Astrocyte (in vitro differentiated cells and primary cell): ENCODE measurements around the gene FAM222B. TPM values are rescaled to one million over a fixed set of nuclear protein-coding genes. Genes with fewer than 3 reads are reported as not detected.
"Not testable (repeated sequence)": the region's sequence is repeated elsewhere in the genome, so short reads cannot be mapped to it uniquely, and the experiment has no call there.

Source experiments
- DNase-seq: peaks from one replicate; pipeline ENCODE4 v3.0.0-alpha.2; 2010; ENCODE audit warnings: low read depth
- FAIRE-seq: peaks from 2 replicates; lab custom pipeline; 2011; peaks lifted over from hg19 to GRCh38; lab: Jason Lieb, UNC
- H2AFZ ChIP-seq: 2 replicates; pipeline ENCODE4 v1.6.0; 2012; ENCODE audit warnings: low read depth, low read length, inconsistent platforms
- H3K27ac ChIP-seq: 2 replicates; pipeline ENCODE4 v1.5.1; 2011; ENCODE audit warnings: low read depth, low read length, inconsistent platforms
- H3K27me3 ChIP-seq: 2 replicates; pipeline ENCODE4 v1.6.0; 2011; ENCODE audit warnings: low read length, inconsistent platforms; ENCODE audit not compliant: insufficient read depth
- H3K36me3 ChIP-seq: 2 replicates; pipeline ENCODE4 v1.5.1; 2011; ENCODE audit warnings: low read length, inconsistent platforms; ENCODE audit not compliant: insufficient read depth
- H3K4me1 ChIP-seq: 2 replicates; pipeline ENCODE4 v1.5.1; 2011; ENCODE audit warnings: low read length, inconsistent platforms; ENCODE audit not compliant: insufficient read depth
- H3K4me2 ChIP-seq: 2 replicates; pipeline ENCODE4 v1.6.0; 2012; ENCODE audit warnings: low read length, inconsistent platforms
- H3K4me3 ChIP-seq: 2 replicates; pipeline ENCODE4 v1.5.1; 2011; ENCODE audit warnings: low read depth, mild to moderate bottlenecking, low read length, inconsistent platforms; ENCODE audit not compliant: insufficient read depth
- H3K79me2 ChIP-seq: 2 replicates; pipeline ENCODE4 v1.6.0; 2012; ENCODE audit warnings: mild to moderate bottlenecking, low read length, inconsistent platforms; ENCODE audit not compliant: insufficient read depth
- H3K9ac ChIP-seq: 2 replicates; pipeline ENCODE4 v1.6.0; 2012; ENCODE audit warnings: mild to moderate bottlenecking, low read length, inconsistent platforms
- H3K9me3 ChIP-seq: 2 replicates; pipeline ENCODE4 v1.5.1; 2012; ENCODE audit warnings: low read depth, mild to moderate bottlenecking, low read length, inconsistent platforms; ENCODE audit not compliant: insufficient read depth
- H4K20me1 ChIP-seq: 2 replicates; pipeline ENCODE4 v1.6.0; 2012; ENCODE audit warnings: low read length, inconsistent platforms; ENCODE audit not compliant: insufficient read depth
- H3K27ac Mint-ChIP-seq: one replicate; pipeline ENCODE4 v1.8.0; 2021; ENCODE audit warnings: mild to moderate bottlenecking, mixed read lengths; ENCODE audit not compliant: unreplicated experiment
- H3K27me3 Mint-ChIP-seq: one replicate; pipeline ENCODE4 v1.8.0; 2021; ENCODE audit warnings: low read depth, mixed read lengths; ENCODE audit not compliant: unreplicated experiment
- H3K36me3 Mint-ChIP-seq: one replicate; pipeline ENCODE4 v1.8.0; 2021; ENCODE audit warnings: low read depth, mixed read lengths; ENCODE audit not compliant: unreplicated experiment
- H3K4me1 Mint-ChIP-seq: one replicate; pipeline ENCODE4 v1.8.0; 2021; ENCODE audit warnings: low read depth, mixed read lengths; ENCODE audit not compliant: unreplicated experiment
- H3K4me3 Mint-ChIP-seq: one replicate; pipeline ENCODE4 v1.8.0; 2021; ENCODE audit warnings: mild to moderate bottlenecking, moderate library complexity, mixed read lengths; ENCODE audit not compliant: unreplicated experiment
- H3K9me3 Mint-ChIP-seq: one replicate; pipeline ENCODE4 v1.8.0; 2021; ENCODE audit warnings: mild to moderate bottlenecking, mixed read lengths; ENCODE audit not compliant: unreplicated experiment
- EZH2 ChIP-seq: IDR thresholded peaks from 2 replicates; pipeline ENCODE4 v1.6.1; 2012; ENCODE audit warnings: mild to moderate bottlenecking, low read length, inconsistent platforms; ENCODE audit not compliant: insufficient read depth
- total RNA-seq: library from RNA; stranded (reverse); gene quantifications from 2 replicates; pipeline ENCODE4 v1.2.1, GENCODE V29; 2021
- TF ChIP-seq, protein P1 (sequence below): IDR thresholded peaks from 2 replicates; pipeline ENCODE4 v1.5.1; 2011; ENCODE audit warnings: low read depth, mild to moderate bottlenecking, inconsistent platforms, low read length, moderate library complexity; ENCODE audit not compliant: insufficient read depth

FAM222B gene
- total RNA-seq, 1 donor from 2014 or later: 53.0 TPM

DNA sequence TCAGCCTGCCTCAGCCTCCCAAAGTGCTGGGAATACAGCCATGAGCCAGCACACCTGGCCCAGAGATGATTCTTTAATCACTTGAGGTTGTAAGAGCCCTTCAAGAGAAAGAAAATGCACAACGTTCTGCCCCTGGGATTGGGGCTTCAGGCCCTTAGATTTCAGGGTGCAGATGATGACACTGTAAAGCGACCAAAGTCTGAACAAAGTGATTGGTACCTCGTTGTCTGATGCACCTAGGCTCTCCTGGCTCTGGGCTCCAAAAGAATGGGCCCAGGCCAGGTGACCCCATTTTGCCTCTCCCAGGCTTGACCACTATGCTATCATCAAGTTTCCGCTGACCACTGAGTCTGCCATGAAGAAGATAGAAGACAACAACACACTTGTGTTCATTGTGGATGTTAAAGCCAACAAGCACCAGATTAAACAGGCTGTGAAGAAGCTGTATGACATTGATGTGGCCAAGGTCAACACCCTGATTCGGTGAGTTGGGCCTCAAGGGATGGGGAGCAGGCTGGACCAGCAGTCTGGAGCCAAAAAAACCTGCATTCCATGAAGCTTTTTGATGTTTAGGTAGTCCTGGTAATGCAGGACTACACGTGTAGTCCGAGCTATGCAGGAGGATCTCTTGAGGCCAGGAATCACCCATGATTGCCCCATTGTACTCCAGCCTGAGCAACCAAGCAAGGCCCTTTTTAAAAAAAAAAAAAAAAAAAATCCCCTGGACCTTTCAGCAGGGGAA, 120.0 kb downstream of the FAM222B start:
- peak overlapping the region; percentile 32 for H3K4me3 ChIP-seq
- peaks cover 62% of the 10 kb centered on the region for H3K4me1 ChIP-seq
- FAIRE-seq (no peak), DNase-seq (no peak)
- no peak overlapping the region for H2AFZ ChIP-seq
- H3K4me3 Mint-ChIP-seq: peak overlapping the region; percentile 99
- H3K4me2 ChIP-seq: peak overlapping the region; percentile 93
- TF ChIP-seq, protein P1, sequence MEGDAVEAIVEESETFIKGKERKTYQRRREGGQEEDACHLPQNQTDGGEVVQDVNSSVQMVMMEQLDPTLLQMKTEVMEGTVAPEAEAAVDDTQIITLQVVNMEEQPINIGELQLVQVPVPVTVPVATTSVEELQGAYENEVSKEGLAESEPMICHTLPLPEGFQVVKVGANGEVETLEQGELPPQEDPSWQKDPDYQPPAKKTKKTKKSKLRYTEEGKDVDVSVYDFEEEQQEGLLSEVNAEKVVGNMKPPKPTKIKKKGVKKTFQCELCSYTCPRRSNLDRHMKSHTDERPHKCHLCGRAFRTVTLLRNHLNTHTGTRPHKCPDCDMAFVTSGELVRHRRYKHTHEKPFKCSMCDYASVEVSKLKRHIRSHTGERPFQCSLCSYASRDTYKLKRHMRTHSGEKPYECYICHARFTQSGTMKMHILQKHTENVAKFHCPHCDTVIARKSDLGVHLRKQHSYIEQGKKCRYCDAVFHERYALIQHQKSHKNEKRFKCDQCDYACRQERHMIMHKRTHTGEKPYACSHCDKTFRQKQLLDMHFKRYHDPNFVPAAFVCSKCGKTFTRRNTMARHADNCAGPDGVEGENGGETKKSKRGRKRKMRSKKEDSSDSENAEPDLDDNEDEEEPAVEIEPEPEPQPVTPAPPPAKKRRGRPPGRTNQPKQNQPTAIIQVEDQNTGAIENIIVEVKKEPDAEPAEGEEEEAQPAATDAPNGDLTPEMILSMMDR: no peak
- no peak for TF ChIP-seq EZH2
- H3K36me3 Mint-ChIP-seq: peaks cover 10% of the 10 kb centered on the region
- no peak overlapping the region for H3K27ac ChIP-seq
- H3K36me3 ChIP-seq: peaks cover 36% of the 10 kb centered on the region
- H3K27me3 ChIP-seq: no peaks in the 10 kb centered on the region
- H4K20me1 ChIP-seq: peaks cover 55% of the 10 kb centered on the region
- peaks cover 43% of the 10 kb centered on the region for H3K79me2 ChIP-seq
- H3K27ac Mint-ChIP-seq: peak overlapping the region; percentile 69
- H3K9me3 Mint-ChIP-seq: no peaks in the 10 kb centered on the region
- no peaks in the 10 kb centered on the region for H3K9me3 ChIP-seq
- peaks cover 38% of the 10 kb centered on the region for H3K4me1 Mint-ChIP-seq
- H3K27me3 Mint-ChIP-seq: no peaks in the 10 kb centered on the region
- peak overlapping the region; percentile 49 for H3K9ac ChIP-seq

DNA sequence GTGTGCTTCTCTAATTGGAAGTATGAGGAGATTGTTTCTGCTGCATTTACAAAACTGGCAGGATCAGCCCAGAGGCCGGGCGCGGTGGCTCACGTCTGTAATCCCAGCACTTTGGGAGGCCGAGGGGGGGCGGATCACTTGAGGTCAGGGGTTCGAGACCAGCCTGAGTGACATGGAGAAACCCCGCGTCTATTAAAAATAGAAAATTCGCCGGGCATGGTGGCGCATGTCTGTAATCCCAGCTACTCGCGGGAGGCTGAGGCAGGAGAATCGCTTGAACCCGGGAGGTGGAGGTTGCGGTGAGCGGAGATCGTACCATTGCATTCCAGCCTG, 121.6 kb downstream of the FAM222B start:
- not testable (repeated sequence) for H3K36me3 Mint-ChIP-seq, H3K27me3 ChIP-seq, DNase-seq, H3K27me3 Mint-ChIP-seq, H2AFZ ChIP-seq, H3K9me3 ChIP-seq, FAIRE-seq, H3K27ac ChIP-seq, H3K9me3 Mint-ChIP-seq
- Histone ChIP-seq H3K79me2 (peaks cover 58% of the 10 kb centered on the region), H3K4me2 (peak overlapping the region; percentile 93), H4K20me1 (peaks cover 65% of the 10 kb centered on the region), H3K36me3 (peaks cover 36% of the 10 kb centered on the region), H3K4me3 (peak overlapping the region; percentile 84), H3K9ac (peak overlapping the region; percentile 91), H3K4me1 (peaks cover 63% of the 10 kb centered on the region)
- Mint-ChIP-seq H3K27ac (peak overlapping the region; percentile 95), H3K4me3 (peak overlapping the region; percentile 99), H3K4me1 (peaks cover 39% of the 10 kb centered on the region)

DNA sequence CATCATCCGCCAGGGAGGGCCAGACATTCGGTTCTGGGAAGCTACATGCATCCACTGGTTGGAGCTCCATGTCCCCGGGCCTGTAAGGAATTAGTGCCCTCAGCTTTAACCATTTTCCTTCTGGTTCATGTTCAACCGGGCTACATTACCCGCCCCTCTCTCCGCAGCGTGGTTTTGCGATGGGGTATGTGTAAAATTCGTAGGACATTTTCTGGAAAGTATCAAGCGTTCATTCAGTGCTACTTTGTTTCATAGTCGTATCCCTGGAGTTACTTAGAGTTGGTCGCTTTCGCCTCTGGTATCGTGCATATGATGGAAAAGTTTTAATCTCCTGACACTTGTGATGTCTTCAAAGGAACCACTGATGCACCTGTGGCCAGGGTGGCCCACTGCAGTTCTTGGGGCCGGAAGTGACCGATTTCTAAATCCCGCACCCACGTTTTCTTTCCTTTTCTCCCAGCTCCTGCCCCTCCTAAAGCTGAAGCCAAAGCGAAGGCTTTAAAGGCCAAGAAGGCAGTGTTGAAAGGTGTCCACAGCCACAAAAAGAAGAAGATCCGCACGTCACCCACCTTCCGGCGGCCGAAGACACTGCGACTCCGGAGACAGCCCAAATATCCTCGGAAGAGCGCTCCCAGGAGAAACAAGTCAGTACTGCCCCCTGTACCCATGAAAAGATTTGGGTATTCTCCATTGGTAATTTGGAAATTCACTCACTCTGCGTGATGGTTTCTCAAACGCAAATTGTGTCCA, 122.2 kb downstream of the FAM222B start:
- H3K9ac ChIP-seq: peak overlapping the region; percentile 91
- H3K4me2 ChIP-seq: peak overlapping the region; percentile 93
- no peak overlapping the region for H2AFZ ChIP-seq
- no peaks in the 10 kb centered on the region for H3K9me3 Mint-ChIP-seq
- H3K4me3 Mint-ChIP-seq: peak overlapping the region; percentile 99
- peaks cover 12% of the 10 kb centered on the region for H3K36me3 Mint-ChIP-seq
- H3K27me3 ChIP-seq: no peaks in the 10 kb centered on the region
- peaks cover 64% of the 10 kb centered on the region for H3K79me2 ChIP-seq
- TF ChIP-seq EZH2: no peak
- H3K27ac Mint-ChIP-seq: peak overlapping the region; percentile 95
- H3K36me3 ChIP-seq: peaks cover 38% of the 10 kb centered on the region
- FAIRE-seq: no peak
- peak overlapping the region; percentile 87 for H3K27ac ChIP-seq
- H4K20me1 ChIP-seq: peaks cover 68% of the 10 kb centered on the region
- DNase-seq: no peak
- peaks cover 62% of the 10 kb centered on the region for H3K4me1 ChIP-seq
- H3K4me1 Mint-ChIP-seq: peaks cover 42% of the 10 kb centered on the region
- no peaks in the 10 kb centered on the region for H3K27me3 Mint-ChIP-seq
- no peaks in the 10 kb centered on the region for H3K9me3 ChIP-seq
- peak overlapping the region; percentile 84 for H3K4me3 ChIP-seq
